ENCODE results near the gene FOS. TPM values are rescaled to one million over a fixed set of nuclear protein-coding genes. Genes with fewer than 3 reads are reported as not detected.

The FOS gene
- total and polyA plus RNA-seq, 7 donors: 108 to 1,048 (median 374) TPM

DNA sequence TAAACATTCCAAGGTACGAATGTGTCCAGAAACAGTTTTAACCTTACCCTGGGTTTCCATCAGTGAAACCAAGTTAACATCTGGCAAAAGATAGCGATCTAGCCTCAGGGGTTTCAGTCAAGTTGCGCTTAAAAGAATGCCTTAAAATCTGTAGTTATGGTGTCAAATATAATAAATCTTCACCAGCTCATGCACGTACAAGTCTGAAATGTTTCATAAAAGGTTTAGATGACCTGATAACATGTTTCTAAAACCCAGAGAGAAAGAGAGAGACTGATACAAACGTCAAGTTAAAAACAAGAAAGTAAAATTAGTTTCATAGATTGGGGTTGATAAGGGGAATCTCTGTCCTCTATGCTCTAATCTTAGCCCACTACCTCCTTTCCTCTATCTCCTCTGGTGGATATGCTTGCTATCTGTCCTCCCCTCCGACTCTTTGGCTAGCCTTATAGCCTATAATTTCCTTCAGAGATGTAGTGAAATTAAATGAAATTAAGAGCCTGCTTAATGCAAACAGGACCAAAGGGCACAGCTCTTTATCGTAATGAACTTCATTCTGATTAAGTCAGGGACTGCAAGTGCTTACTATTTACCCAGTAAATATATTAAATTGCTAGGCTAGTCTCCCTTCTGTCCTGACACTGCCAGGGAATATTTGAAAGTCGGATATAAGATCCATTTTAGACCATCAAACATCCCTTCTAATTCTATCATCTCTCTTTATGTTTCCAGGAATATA is 18.4 kb upstream of the FOS start:
- Histone ChIP-seq H3K27ac (peak overlapping the region; percentile 87 to 98 (median 92)), H3K9me3 (no peaks in the 10 kb centered on the region), H3K4me3 (no peak overlapping the region), H3K4me1 (peaks cover 0 to 23% (median 14%) of the 10 kb centered on the region in 4 donors), H3K36me3 (no peaks in the 10 kb centered on the region), H3K27me3 (no peaks in the 10 kb centered on the region)
- intact Hi-C loops (cut with DNase I): no loop called here
- no peak for DNase-seq
- 60 to 61% methylated on average over 8 of the region's 8 CpGs for whole genome bisulfite sequencing, 2 donors
- TF ChIP-seq POLR2AphosphoS5 (IDR thresholded peaks at IDR 0.05): no peak
- no peak for TF ChIP-seq EP300 (IDR thresholded peaks at IDR 0.05)
- no peak for TF ChIP-seq CTCF (IDR thresholded peaks at IDR 0.05)
- no peak for TF ChIP-seq POLR2A (IDR thresholded peaks at IDR 0.05)

DNA sequence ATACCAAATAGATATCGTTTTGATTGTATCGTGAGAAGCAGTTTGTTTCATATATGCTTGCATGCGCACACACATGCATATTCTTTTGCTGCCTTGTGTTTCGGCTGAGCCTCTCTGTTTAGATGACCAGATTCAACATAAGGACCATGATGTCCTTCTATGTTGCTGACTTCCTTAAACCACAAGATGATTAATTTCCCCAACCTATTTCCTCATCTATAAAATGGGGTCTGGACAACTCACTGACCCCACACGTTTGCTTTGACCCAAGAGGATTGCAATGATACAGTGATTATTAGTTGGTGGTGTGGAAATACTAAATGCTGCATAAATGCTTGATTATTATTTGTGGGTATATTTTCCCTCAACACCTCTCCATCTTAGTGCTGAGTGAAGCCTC is 16.8 kb upstream of the FOS start:
- Histone ChIP-seq H3K9me3 (no peaks in the 10 kb centered on the region), H3K4me1 (peaks cover 0 to 35% (median 23%) of the 10 kb centered on the region in 4 donors), H3K36me3 (no peaks in the 10 kb centered on the region), H3K27me3 (no peaks in the 10 kb centered on the region), H3K27ac (no peak overlapping the region), H3K4me3 (no peak overlapping the region)
- 92 to 94% methylated on average over 5 of the region's 5 CpGs for WGBS, 2 donors
- no peak for DNase-seq
- TF ChIP-seq CTCF (IDR thresholded peaks at IDR 0.05): no peak
- no peak for TF ChIP-seq EP300 (IDR thresholded peaks at IDR 0.05)
- no peak for TF ChIP-seq POLR2A (IDR thresholded peaks at IDR 0.05)
- no peak for TF ChIP-seq POLR2AphosphoS5 (IDR thresholded peaks at IDR 0.05)
- intact Hi-C loops (cut with DNase I): no loop called here

- WGBS, 2 donors: 96 to 98% methylated on average over 2 of the region's 2 CpGs
- no peaks in the 10 kb centered on the region for H3K9me3 ChIP-seq
- TF ChIP-seq POLR2A (IDR thresholded peaks at IDR 0.05) (no peak), CTCF (IDR thresholded peaks at IDR 0.05) (no peak), POLR2AphosphoS5 (IDR thresholded peaks at IDR 0.05) (no peak)
- DNase-seq: peak; percentile 12
- H3K27ac ChIP-seq: no peak overlapping the region
- intact Hi-C loops (cut with DNase I): no loop called here
- H3K4me1 ChIP-seq: peaks cover 0 to 38% (median 31%) of the 10 kb centered on the region in 4 donors
- no peaks in the 10 kb centered on the region for H3K27me3 ChIP-seq
- H3K4me3 ChIP-seq: no peak overlapping the region
- no peaks in the 10 kb centered on the region for H3K36me3 ChIP-seq
Observed at GRCh38 chr14:75262641-75263040, 16.0 kb upstream of the FOS start.

DNA sequence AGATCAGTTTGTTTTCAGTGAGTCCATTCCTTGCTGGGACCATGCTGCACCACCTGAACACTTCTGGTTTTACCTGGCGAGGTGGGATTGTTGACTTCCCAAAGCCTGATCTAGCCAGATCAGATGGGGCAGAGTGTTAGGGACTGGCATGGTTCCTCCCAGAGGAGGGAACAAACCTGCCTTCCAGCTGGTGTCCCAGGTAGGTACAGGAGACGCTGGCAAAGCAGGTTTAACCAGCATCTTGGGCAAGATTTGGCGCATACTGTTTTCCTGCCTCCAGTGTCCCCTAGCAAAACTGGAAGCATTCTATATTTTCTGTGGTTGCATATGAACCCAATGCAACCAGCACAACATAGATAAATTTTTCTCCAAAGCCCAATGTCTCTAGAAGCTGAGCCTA is 14.6 kb upstream of the FOS start:
- no peaks in the 10 kb centered on the region for H3K36me3 ChIP-seq
- DNase-seq: peak; percentile 46
- no peak overlapping the region for H3K27ac ChIP-seq
- 73 to 86% methylated on average over 3 of the region's 3 CpGs for WGBS, 2 donors
- intact Hi-C loops (cut with DNase I): no loop called here
- H3K27me3 ChIP-seq: no peaks in the 10 kb centered on the region
- H3K4me1 ChIP-seq: peaks cover 0 to 36% (median 25%) of the 10 kb centered on the region in 4 donors
- TF ChIP-seq POLR2A (IDR thresholded peaks at IDR 0.05) (no peak), CTCF (IDR thresholded peaks at IDR 0.05) (no peak), POLR2AphosphoS5 (IDR thresholded peaks at IDR 0.05) (no peak), EP300 (IDR thresholded peaks at IDR 0.05) (no peak)
- no peaks in the 10 kb centered on the region for H3K9me3 ChIP-seq
- no peak overlapping the region for H3K4me3 ChIP-seq

Data from sigmoid colon (tissue), 7 donors.